Kidney (tissue), 14 donors: ENCODE data around the gene C10orf120. TPM values are rescaled to one million over a fixed set of nuclear protein-coding genes. Genes with fewer than 3 reads are reported as not detected.

Experiments used
- DNase-seq, 5 donors: peaks; one replicate each; pipeline ENCODE4 v3.0.0-alpha.2; 2013 to 2020
- FAIRE-seq: peaks from 2 replicates; lab custom pipeline; 2012; peaks lifted over from hg19 to GRCh38; lab: Jason Lieb, UNC
- H3K27ac ChIP-seq, 2 donors: one replicate each; pipeline ENCODE4 v1.7.0; 2013; ENCODE audit warnings: low read depth in 2 of 2, low read length in 2 of 2, inconsistent platforms in 1 of 2
- H3K27me3 ChIP-seq: one replicate; pipeline ENCODE4 v1.7.1; 2013; ENCODE audit warnings: low read length, inconsistent platforms; ENCODE audit not compliant: control insufficient read depth, insufficient read depth
- H3K36me3 ChIP-seq, 3 donors: one replicate each; pipeline versions ENCODE4 v1.7.0 to v1.7.1; 2013; ENCODE audit warnings: low read length in 3 of 3, control low read depth in 1 of 3, inconsistent platforms in 1 of 3; ENCODE audit not compliant: insufficient read depth in 3 of 3, control insufficient read depth in 2 of 3
- H3K4me1 ChIP-seq, 3 donors: one replicate each; pipeline versions ENCODE4 v1.7.0 to v1.7.1; 2013; ENCODE audit warnings: low read length in 3 of 3, inconsistent platforms in 1 of 3, low read depth in 1 of 3; ENCODE audit not compliant: control insufficient read depth in 2 of 3, insufficient read depth in 2 of 3
- H3K4me3 ChIP-seq, 3 donors: one replicate each; pipeline versions ENCODE4 v1.7.0 to v1.8.1; 2013; ENCODE audit warnings: low read length in 3 of 3, control low read depth in 1 of 3, inconsistent platforms in 1 of 3
- H3K9ac ChIP-seq, 3 donors: one replicate each; pipeline versions ENCODE4 v1.7.0 to v1.7.1; 2013; ENCODE audit warnings: low read length in 3 of 3, control low read depth in 1 of 3, inconsistent platforms in 1 of 3
- H3K9me3 ChIP-seq, 3 donors: one replicate each; pipeline versions ENCODE4 v1.7.0 to v1.7.1; 2013; ENCODE audit warnings: low read length in 3 of 3, control low read depth in 1 of 3, inconsistent platforms in 1 of 3; ENCODE audit not compliant: control insufficient read depth in 2 of 3, insufficient read depth in 1 of 3
- CTCF ChIP-seq: IDR thresholded peaks from 3 replicates; pipeline ENCODE4 v1.5.1; 2012; ENCODE audit warnings: mild to moderate bottlenecking, moderate library complexity, borderline replicate concordance; ENCODE audit not compliant: insufficient read depth; ENCODE audit errors: extremely low read depth
- intact Hi-C: fragments of 100-400 bp; cut with DNase I; formaldehyde crosslinking; loops from one replicate; pipeline ENCODE4 v1.11.1; 2022
- polyA plus RNA-seq: library from polyadenylated mRNA; stranded (reverse); fragments of 350-450 nt; fragmentation: Illumina TruSeq; extraction: RNeasy Lipid Tissue Mini Kit (QIAGEN cat#74804); gene quantifications from one replicate; pipeline ENCODE4 v1.2.3, GENCODE V29; 2014; ENCODE audit warnings: low read depth, low replicate concordance; ENCODE audit not compliant: insufficient read depth
- total RNA-seq: library from RNA; stranded (reverse); fragmentation: NEBNext Ultra II Directional; extraction: Animal tissue kit (Norgen Biotek cat#: 25700); gene quantifications from one replicate; pipeline ENCODE4 v1.2.1, GENCODE V29; 2021
- donor health status: control.
- donor health status: control.
- donor health status: control.
- donor health status: control.
- donor health status: control.
- donor health status: DM: yes; HTN: yes; CAD: no.
- donor health status: Normal renal cell carcinoma (clear cell type).

C10orf120 gene
- total and polyA plus RNA-seq, 2 donors from 2014 or later: not detected

DNA sequence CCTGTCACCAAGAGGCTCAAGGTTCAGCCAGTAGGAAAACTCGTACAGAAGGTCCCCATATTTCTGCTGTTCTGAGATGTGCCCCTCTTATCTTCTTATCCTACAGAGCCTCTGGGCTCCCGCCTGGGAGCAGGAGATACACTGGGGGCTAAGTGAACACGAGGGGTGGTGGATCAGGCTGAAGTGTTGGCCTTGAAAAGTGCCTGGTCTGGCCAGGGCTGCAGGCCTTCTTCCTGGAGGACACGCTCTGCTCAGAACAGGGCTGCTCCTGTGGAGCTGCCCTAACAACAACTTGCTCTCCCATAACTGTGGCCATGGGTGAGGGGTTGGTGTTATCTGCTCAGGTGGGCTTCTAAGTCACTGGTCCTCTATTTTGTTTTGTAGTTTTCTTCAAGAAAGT, 33.7 kb downstream of the C10orf120 start:
- peak in 1 of 5 donors; percentile 14 for DNase-seq
- intact Hi-C loops: no loop called here
- no peak for TF ChIP-seq CTCF
- H3K36me3 ChIP-seq: no peaks in the 10 kb centered on the region
- no peak for FAIRE-seq
- no peak overlapping the region for H3K4me3 ChIP-seq
- H3K27me3 ChIP-seq: no peaks in the 10 kb centered on the region
- no peak overlapping the region for H3K9ac ChIP-seq
- H3K9me3 ChIP-seq: no peaks in the 10 kb centered on the region
- no peaks in the 10 kb centered on the region for H3K4me1 ChIP-seq
- no peak overlapping the region for H3K27ac ChIP-seq

DNA sequence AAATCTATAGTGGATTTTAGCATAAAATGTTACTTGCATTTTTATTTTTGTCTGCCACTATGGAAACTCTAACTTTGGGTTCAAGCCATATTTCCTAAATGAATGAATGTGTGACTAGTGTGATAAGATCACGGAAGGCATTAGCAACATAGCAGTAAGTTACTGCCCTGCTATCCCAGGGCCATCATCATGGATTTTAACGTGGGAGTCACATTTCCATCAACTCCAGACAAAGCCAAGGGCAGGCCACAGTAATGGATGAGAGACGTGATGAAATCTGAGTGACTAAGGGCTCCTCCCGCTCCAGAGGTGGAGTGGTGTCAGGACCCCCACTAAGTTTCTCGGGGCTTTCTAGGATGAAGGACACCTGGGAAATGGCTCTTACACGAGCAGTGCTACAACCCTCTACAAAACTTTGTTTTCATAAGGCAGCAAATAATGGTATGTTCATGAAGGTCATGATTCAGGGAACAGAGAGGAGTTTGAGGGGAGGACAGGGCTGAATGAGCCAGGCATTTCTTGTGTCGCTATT, 34.3 kb downstream of the C10orf120 start:
- H3K36me3 ChIP-seq: no peaks in the 10 kb centered on the region
- H3K9ac ChIP-seq: no peak overlapping the region
- DNase-seq (peak in 3 of 5 donors; percentile 58 to 79 (median 75)), FAIRE-seq (no peak)
- no peak for TF ChIP-seq CTCF
- H3K4me1 ChIP-seq: no peaks in the 10 kb centered on the region
- no peak overlapping the region for H3K27ac ChIP-seq
- H3K4me3 ChIP-seq: no peak overlapping the region
- H3K9me3 ChIP-seq: no peaks in the 10 kb centered on the region
- H3K27me3 ChIP-seq: no peaks in the 10 kb centered on the region
- intact Hi-C loops: no loop called here

DNA sequence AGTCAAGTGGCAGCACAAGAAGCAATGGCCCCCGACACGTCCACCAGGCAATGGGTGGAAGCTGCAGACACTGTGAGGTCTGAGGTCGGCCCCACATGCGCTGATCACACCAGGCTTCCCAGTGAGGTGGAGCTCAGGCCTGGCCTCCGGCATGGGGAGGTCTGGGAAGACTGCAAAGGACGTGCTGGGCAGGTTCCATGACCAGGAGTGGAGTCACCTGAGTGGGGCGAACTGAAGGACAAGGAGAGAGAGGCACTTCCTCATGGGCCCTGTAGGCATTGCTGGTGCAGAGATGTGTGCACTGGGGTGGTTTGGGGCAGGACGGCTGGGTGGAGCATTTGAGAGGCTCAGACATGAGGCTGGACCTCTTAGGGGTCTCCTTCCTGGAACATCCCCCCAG, 35.1 kb downstream of the C10orf120 start:
- Histone ChIP-seq H3K36me3 (no peaks in the 10 kb centered on the region), H3K4me3 (no peak overlapping the region), H3K9ac (no peak overlapping the region), H3K9me3 (no peaks in the 10 kb centered on the region), H3K27me3 (no peaks in the 10 kb centered on the region), H3K27ac (no peak overlapping the region), H3K4me1 (no peaks in the 10 kb centered on the region)
- DNase-seq (no peak), FAIRE-seq (no peak)
- intact Hi-C loops: no loop called here
- TF ChIP-seq CTCF: no peak
